ENCODE measurements around the gene WDR5.
A peak's percentile ranks its signal among the peaks of the same experiment; 100 is the strongest.

WDR5 gene

GRCh38 chr9:134125413-134126095 lies 10.3 kb upstream of the WDR5 start:
- Mint-ChIP-seq H3K27me3 (ENCODE audit: low read depth, poor library complexity) (peaks cover 12% of the 10 kb centered on the region), H3K9me3 (peaks cover 10% of the 10 kb centered on the region), H3K36me3 (ENCODE audit: low read depth) (no peaks in the 10 kb centered on the region), H3K4me1 (peaks cover 11% of the 10 kb centered on the region), H3K27ac (peak overlapping the region; percentile 67), H3K4me3 (no peak overlapping the region)
- TF ChIP-seq CTCF (IDR thresholded peaks at IDR 0.05), result no peak
- DNase-seq, result no peak

- no peak overlapping the region for H3K27ac Mint-ChIP-seq
- peaks cover 16% of the 10 kb centered on the region for H3K4me1 Mint-ChIP-seq
- H3K4me3 Mint-ChIP-seq, result no peak overlapping the region
- H3K36me3 Mint-ChIP-seq (ENCODE audit: low read depth), result no peaks in the 10 kb centered on the region
- peaks cover 6% of the 10 kb centered on the region for H3K9me3 Mint-ChIP-seq
- TF ChIP-seq CTCF (IDR thresholded peaks at IDR 0.05), result no peak
- DNase-seq, result no peak
- H3K27me3 Mint-ChIP-seq (ENCODE audit: low read depth, poor library complexity), result peaks cover 12% of the 10 kb centered on the region
Observed at GRCh38 chr9:134126373-134126772, 9.5 kb upstream of the WDR5 start.

GRCh38 chr9:134127065-134127580 lies 8.8 kb upstream of the WDR5 start:
- Mint-ChIP-seq H3K9me3 (peaks cover 3% of the 10 kb centered on the region), H3K36me3 (ENCODE audit: low read depth) (no peaks in the 10 kb centered on the region), H3K27me3 (ENCODE audit: low read depth, poor library complexity) (peaks cover 11% of the 10 kb centered on the region), H3K4me3 (no peak overlapping the region), H3K27ac (no peak overlapping the region), H3K4me1 (peaks cover 20% of the 10 kb centered on the region)
- no peak for TF ChIP-seq CTCF (IDR thresholded peaks at IDR 0.05)
- no peak for DNase-seq

GRCh38 chr9:134127616-134128015 lies 8.3 kb upstream of the WDR5 start:
- H3K36me3 Mint-ChIP-seq (ENCODE audit: low read depth), result no peaks in the 10 kb centered on the region
- peaks cover 11% of the 10 kb centered on the region for H3K27me3 Mint-ChIP-seq (ENCODE audit: low read depth, poor library complexity)
- H3K27ac Mint-ChIP-seq, result no peak overlapping the region

GRCh38 chr9:134128727-134129679 lies 6.9 kb upstream of the WDR5 start:
- Mint-ChIP-seq H3K4me3 (no peak overlapping the region), H3K4me1 (peaks cover 25% of the 10 kb centered on the region), H3K27ac (no peak overlapping the region), H3K36me3 (ENCODE audit: low read depth) (no peaks in the 10 kb centered on the region), H3K27me3 (ENCODE audit: low read depth, poor library complexity) (peaks cover 11% of the 10 kb centered on the region), H3K9me3 (no peaks in the 10 kb centered on the region)
- no peak for TF ChIP-seq CTCF (IDR thresholded peaks at IDR 0.05)
- DNase-seq, result no peak

More at GRCh38 chr9:134127616-134128015, 8.3 kb upstream of the WDR5 start:
- Mint-ChIP-seq H3K4me1 (peaks cover 20% of the 10 kb centered on the region), H3K9me3 (peaks cover 3% of the 10 kb centered on the region), H3K4me3 (no peak overlapping the region)
- no peak for TF ChIP-seq CTCF (IDR thresholded peaks at IDR 0.05)
- DNase-seq, result no peak

Data from nephron progenitor cell (in vitro differentiated cells).